HUES64 (cell line): ENCODE results near the gene IFT20. TPM values are rescaled to one million over a fixed set of nuclear protein-coding genes. Genes with fewer than 3 reads are reported as not detected.
A peak's percentile ranks its signal among the peaks of the same experiment; 100 is the strongest.

Source experiments
- H3K27ac ChIP-seq: 2 replicates; pipeline ENCODE4 v1.7.0; 2013; ENCODE audit warnings: low read depth, low read length, inconsistent platforms
- H3K27me3 ChIP-seq: 2 replicates; pipeline ENCODE4 v1.6.1; 2013; ENCODE audit warnings: mild to moderate bottlenecking, low read length; ENCODE audit not compliant: insufficient read depth
- H3K36me3 ChIP-seq: 2 replicates; pipeline ENCODE4 v1.6.1; 2013; ENCODE audit warnings: mild to moderate bottlenecking, low read length; ENCODE audit not compliant: insufficient read depth
- H3K4me1 ChIP-seq: 2 replicates; pipeline ENCODE4 v1.6.1; 2013; ENCODE audit warnings: mild to moderate bottlenecking, low read length, moderate library complexity; ENCODE audit not compliant: insufficient read depth
- H3K4me3 ChIP-seq: 2 replicates; pipeline ENCODE4 v1.5.1; 2013; ENCODE audit warnings: mild to moderate bottlenecking, low read length, moderate library complexity
- H3K9ac ChIP-seq: 2 replicates; pipeline ENCODE4 v1.6.1; 2013; ENCODE audit warnings: mild to moderate bottlenecking, low read depth, low read length
- H3K9me3 ChIP-seq: 2 replicates; pipeline ENCODE4 v1.6.1; 2013; ENCODE audit warnings: low read depth, low read length; ENCODE audit not compliant: insufficient read depth
- WGBS: fragments of 150-250, 120-280 bp; methylation state at CpG from one replicate; pipeline ENCODE4 v1.1.7; 2013; ENCODE audit warnings: missing lambda C conversion rate; 5-methylcytosine and 5-hydroxymethylcytosine counted together
- polyA plus RNA-seq, 2 experiments: library from polyadenylated mRNA; stranded (reverse); fragments of 50-300 nt; gene quantifications; one replicate each; pipeline ENCODE4 v1.2.3, GENCODE V29; 2013

Gene IFT20
- polyA plus RNA-seq (2013, experiment 1 of 2) = 18.5 TPM
- 20.2 TPM for polyA plus RNA-seq (2013, experiment 2 of 2)

DNA sequence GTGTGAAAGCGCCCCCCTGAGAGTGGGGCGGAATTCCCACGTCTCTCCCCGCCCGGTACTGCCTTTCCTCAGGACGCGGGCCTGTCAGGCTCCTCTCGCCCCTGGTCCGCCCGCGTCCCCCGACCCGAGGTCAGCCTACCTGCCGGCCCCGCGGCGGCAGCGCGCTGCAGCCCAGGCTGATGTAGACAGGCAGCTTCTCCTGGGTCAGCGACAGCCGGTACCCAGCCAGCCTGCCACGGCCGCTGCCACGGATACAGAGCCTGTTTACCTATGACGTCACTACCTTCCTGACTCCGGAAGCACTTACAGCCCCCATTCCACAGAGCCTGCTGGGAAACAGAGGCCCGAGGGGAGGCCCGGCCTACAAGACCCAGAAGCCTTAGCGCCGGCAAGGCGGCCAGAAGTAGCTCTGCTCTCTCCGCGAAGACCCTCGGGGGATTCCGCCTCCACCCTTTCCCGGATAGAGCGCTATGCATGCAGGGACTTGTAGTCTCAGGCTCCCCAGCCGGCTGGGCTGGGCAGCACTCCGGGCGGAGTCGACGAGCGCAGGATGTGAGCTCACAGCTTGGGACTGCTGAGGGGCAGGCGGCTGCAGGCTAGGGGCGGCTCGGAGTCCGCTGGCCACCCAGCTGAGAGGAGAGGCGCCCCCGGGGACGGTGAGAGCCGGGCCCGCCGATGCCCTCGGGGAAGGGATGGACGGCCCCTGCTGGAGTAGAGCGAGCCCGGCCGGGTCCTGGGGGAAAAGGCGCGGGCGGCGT is at the start of gene IFT20, which contains the start of gene TNFAIP1:
IFT20 (minus strand) TSS at position 272 of the 758 bp plus-strand sequence. CDS start 3,487 bp downstream, outside the sequence.
TNFAIP1 (plus strand) TSS at position 561 of the 758 bp plus-strand sequence. CDS start 3,761 bp downstream, outside the sequence.
- Histone ChIP-seq H3K27me3 (no peaks in the 10 kb centered on the region), H3K4me1 (peaks cover 12% of the 10 kb centered on the region; the same call in 1 of the 2 replicates), H3K27ac (peak within 1 kb of the TSS; percentile 84), H3K36me3 (peaks cover 13% of the 10 kb centered on the region), H3K4me3 (peak within 1 kb of the TSS; percentile 92), H3K9ac (peak within 1 kb of the TSS; percentile 81), H3K9me3 (no peaks in the 10 kb centered on the region)
- WGBS = under 1% methylated on average over 62 of the region's 62 CpGs

DNA sequence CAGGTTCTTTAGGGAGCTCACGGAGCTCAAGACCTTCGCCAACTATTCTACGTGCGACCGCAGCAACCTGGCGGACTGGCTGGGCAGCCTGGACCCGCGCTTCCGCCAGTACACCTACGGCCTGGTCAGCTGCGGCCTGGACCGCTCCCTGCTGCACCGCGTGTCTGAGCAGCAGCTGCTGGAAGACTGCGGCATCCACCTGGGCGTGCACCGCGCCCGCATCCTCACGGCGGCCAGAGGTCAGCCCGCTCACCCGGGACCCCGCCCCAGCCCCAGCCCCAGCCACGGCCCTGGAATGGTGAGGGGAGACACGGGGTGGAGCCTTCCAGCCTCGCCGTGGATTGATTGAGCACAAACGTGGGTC is 49.7 kb upstream of the IFT20 start:
- Histone ChIP-seq H3K27ac (no peak overlapping the region), H3K4me1 (no peaks in the 10 kb centered on the region), H3K9ac (no peak overlapping the region), H3K36me3 (no peaks in the 10 kb centered on the region), H3K4me3 (peak overlapping the region; percentile 61), H3K9me3 (no peaks in the 10 kb centered on the region), H3K27me3 (peaks cover 70% of the 10 kb centered on the region)
- 14% methylated on average over 29 of the region's 29 CpGs for WGBS

GRCh38 chr17:28384281-28385036 is 49.2 kb upstream of the IFT20 start:
- H3K4me1 ChIP-seq = no peaks in the 10 kb centered on the region
- H3K27ac ChIP-seq = no peak overlapping the region
- H3K4me3 ChIP-seq = peak overlapping the region; percentile 61
- H3K36me3 ChIP-seq = no peaks in the 10 kb centered on the region
- no peak overlapping the region for H3K9ac ChIP-seq
- 3% methylated on average over 56 of the region's 56 CpGs for WGBS
- H3K9me3 ChIP-seq = no peaks in the 10 kb centered on the region
- H3K27me3 ChIP-seq = peaks cover 76% of the 10 kb centered on the region

DNA sequence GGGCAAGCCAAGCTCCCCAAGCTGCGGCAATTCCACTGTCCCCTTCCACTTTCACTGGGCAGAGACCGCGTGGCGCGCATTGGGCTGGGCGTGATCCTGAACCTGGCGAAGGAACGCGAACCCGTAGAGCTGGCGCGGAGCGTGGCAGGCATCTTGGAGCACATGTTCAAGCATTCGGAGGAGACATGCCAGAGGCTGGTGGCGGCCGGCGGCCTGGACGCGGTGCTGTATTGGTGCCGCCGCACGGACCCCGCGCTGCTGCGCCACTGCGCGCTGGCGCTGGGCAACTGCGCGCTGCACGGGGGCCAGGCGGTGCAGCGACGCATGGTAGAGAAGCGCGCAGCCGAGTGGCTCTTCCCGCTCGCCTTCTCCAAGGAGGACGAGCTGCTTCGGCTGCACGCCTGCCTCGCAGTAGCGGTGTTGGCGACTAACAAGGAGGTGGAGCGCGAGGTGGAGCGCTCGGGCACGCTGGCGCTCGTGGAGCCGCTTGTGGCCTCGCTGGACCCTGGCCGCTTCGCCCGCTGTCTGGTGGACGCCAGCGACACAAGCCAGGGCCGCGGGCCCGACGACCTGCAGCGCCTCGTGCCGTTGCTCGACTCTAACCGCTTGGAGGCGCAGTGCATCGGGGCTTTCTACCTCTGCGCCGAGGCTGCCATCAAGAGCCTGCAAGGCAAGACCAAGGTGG is 46.0 kb upstream of the IFT20 start:
- Histone ChIP-seq H3K9me3 (no peaks in the 10 kb centered on the region), H3K4me1 (no peaks in the 10 kb centered on the region), H3K9ac (peak overlapping the region; percentile 33; the same call in 1 of the 2 replicates), H3K27ac (no peak overlapping the region), H3K36me3 (no peaks in the 10 kb centered on the region), H3K4me3 (peak overlapping the region; percentile 46), H3K27me3 (peaks cover 80% of the 10 kb centered on the region)
- WGBS = 15% methylated on average over 72 of the region's 72 CpGs

GRCh38 chr17:28379814-28380801 is 44.8 kb upstream of the IFT20 start:
- Histone ChIP-seq H3K9me3 (no peaks in the 10 kb centered on the region), H3K27ac (no peak overlapping the region), H3K36me3 (no peaks in the 10 kb centered on the region), H3K4me1 (no peaks in the 10 kb centered on the region), H3K4me3 (no peak overlapping the region), H3K27me3 (peaks cover 72% of the 10 kb centered on the region), H3K9ac (no peak overlapping the region)
- 86% methylated on average over 10 of the region's 10 CpGs for WGBS

DNA sequence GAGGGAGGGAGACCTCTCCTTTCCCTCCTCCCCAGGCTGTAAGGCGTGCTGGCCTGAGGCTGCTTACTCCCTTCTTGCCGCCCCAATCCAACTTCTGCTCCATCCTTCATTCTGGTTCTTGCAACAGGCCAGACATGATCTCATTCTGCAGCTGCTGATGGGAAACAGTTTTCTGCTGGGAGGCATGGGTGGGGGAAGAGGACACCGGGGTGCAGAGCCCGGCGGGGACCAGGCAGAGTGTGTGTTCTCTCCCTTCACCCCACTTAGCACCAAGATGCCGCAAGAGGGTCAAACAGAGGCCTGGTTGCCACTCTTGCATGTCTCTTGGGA is 37.6 kb upstream of the IFT20 start:
- H3K27me3 ChIP-seq = peaks cover 43% of the 10 kb centered on the region
- no peaks in the 10 kb centered on the region for H3K9me3 ChIP-seq
- no peak overlapping the region for H3K27ac ChIP-seq
- H3K9ac ChIP-seq = no peak overlapping the region
- no peaks in the 10 kb centered on the region for H3K36me3 ChIP-seq
- peaks cover 14% of the 10 kb centered on the region for H3K4me1 ChIP-seq
- 88% methylated on average over 6 of the region's 6 CpGs for WGBS
- H3K4me3 ChIP-seq = peak overlapping the region; percentile 79

DNA sequence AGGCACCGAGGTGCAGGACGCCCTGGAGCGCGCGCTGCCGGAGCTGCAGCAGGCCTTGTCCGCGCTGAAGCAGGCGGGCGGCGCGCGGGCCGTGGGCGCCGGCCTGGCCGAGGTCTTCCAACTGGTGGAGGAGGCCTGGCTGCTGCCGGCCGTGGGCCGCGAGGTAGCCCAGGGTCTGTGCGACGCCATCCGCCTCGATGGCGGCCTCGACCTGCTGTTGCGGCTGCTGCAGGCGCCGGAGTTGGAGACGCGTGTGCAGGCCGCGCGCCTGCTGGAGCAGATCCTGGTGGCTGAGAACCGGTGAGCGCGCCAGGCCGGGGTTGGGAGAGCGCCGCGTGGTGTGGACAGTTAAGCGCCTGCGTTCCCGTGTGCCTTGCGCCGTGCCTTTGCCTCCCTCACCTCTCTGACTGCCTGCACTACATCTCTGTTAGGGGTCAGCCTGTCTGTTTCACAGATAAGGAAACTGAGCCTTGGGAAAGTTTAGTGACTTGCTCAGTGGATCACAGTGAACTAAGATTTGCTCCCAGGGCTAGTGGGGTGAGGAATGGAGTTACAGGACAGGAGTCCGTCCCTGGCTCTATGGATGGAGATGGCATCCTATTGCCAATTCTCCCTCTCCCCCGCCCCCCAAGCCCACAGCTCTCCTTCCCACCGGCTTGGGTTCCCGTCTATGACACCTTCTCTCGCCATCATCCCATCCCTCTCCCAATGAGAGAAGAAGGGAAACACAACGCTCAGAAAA is 37.1 kb upstream of the IFT20 start:
- H3K9me3 ChIP-seq = no peaks in the 10 kb centered on the region
- WGBS = 12% methylated on average over 52 of the region's 53 CpGs
- no peak overlapping the region for H3K27ac ChIP-seq
- H3K27me3 ChIP-seq = peaks cover 43% of the 10 kb centered on the region
- H3K4me1 ChIP-seq = peaks cover 14% of the 10 kb centered on the region
- H3K4me3 ChIP-seq = peak overlapping the region; percentile 79
- H3K9ac ChIP-seq = peak overlapping the region; percentile 42
- H3K36me3 ChIP-seq = no peaks in the 10 kb centered on the region

DNA sequence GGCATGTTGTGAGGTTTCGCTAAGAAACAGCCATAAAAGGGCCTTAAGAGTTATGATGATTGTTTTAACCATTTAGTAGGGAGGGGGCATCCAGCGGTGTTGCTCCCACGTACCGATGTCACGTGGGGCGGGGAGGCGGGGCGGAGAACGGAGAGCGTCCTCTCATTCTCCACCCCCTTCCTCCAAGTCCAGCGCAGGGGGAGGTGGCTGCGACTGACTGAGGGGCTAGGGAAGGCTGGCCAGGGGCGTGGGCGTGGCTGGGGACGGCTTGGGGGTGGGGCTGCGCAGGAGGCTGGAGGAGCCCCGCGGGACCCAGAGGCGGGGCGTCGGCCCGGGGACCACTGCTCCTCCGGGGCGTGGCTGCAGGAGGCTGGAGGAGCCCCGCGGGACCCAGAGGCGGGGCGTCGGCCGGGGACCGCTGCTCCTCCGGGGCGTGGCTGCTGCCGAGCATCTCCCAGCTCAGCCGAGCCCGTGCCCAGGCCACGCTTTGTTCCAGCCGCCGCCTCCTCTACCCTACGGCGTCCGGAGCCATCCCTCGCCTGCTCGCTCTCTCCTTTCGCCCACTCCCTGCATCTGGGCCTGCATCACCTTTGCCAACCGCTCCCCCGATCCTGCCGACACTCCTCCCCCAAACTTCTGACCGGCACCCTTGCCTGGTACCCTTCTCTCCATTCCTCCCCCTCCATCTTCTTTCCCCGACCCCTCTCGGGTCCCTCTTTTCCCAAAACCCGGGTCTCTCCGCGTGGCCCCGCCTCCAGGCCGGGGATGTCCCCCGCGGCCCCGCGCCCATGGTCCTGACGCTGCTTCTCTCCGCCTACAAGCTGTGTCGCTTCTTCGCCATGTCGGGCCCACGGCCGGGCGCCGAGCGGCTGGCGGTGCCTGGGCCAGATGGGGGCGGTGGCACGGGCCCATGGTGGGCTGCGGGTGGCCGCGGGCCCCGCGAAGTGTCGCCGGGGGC is 36.3 kb upstream of the IFT20 start, which contains the start of gene SARM1:
SARM1 (plus strand) TSS at position 450 of the 958 bp plus-strand sequence; CDS start at position 789, 339 bp downstream.
- peaks cover 14% of the 10 kb centered on the region for H3K4me1 ChIP-seq
- H3K27ac ChIP-seq = peak within 1 kb of the TSS; percentile 76; the same call in 1 of the 2 replicates
- peak within 1 kb of the TSS; percentile 42 for H3K9ac ChIP-seq
- under 1% methylated on average over 77 of the region's 80 CpGs for WGBS
- H3K9me3 ChIP-seq = no peaks in the 10 kb centered on the region
- peaks cover 38% of the 10 kb centered on the region for H3K27me3 ChIP-seq
- no peaks in the 10 kb centered on the region for H3K36me3 ChIP-seq
- H3K4me3 ChIP-seq = peak within 1 kb of the TSS; percentile 79

DNA sequence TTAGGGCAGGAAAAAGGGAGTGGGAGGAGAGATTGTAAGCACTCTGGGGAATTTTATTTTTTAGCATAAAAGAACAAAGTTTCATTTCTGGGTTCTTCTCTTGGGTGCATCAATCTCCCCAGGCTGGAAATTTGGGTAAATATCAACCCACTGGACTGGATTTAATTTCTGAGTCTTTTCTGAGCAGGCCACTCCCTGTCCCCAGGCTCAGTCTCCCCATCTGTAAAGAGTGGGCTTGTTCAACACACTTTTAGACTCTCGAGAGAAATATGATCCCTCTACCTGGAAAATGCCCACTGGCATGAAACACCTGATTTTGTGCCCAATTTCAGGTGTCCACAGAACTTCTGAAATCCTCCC is 35.5 kb upstream of the IFT20 start:
- H3K9ac ChIP-seq = no peak overlapping the region
- peak overlapping the region; percentile 79 for H3K4me3 ChIP-seq
- peaks cover 36% of the 10 kb centered on the region for H3K27me3 ChIP-seq
- H3K9me3 ChIP-seq = no peaks in the 10 kb centered on the region
- H3K4me1 ChIP-seq = peaks cover 14% of the 10 kb centered on the region
- no peaks in the 10 kb centered on the region for H3K36me3 ChIP-seq
- WGBS = 92% methylated on average over 1 of the region's 1 CpG
- peak overlapping the region; percentile 76; the same call in 1 of the 2 replicates for H3K27ac ChIP-seq
